Measurements from ENCODE around the gene FCGBP.

Gene FCGBP

DNA sequence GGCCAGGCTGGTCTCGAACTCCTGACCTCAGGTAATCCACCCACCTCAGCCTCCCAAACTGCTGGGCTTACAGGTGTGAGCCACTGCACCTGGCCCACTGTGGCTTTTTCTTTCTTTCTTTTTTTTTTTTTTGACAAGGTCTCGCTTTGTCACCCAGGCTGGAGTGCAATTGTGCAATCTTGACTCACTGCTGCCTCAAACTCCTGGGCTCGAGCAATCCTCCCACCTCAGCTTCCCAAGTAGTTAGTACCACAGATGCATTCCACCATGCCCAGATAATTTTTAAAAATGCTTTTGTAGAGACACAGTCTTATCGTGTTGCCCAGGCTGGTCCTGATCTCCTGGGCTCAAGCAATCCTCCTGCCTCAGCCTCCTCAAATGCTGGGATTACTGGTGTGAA, 12.1 kb upstream of the FCGBP start:
- no peak for DNase-seq (ENCODE audit: low spot score)

DNA sequence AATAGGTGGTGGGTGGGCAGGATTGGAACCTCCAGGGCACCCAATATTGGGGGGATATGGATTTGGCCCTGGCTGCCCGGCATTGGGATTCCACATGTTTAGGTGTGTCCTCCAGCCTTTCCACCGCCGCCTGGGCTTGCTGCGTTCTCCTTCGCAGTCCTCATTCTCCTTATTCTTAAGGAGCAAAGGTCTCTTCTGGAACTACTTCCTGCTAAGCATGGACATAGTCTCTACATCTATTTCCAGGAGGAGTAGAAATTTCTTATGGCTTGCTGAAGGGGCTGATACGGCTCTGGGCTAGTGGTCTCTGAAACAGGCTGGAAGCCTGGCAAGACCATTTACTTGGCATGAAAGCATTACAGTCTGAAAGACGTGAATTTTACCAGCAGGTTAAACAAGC, 9.2 kb upstream of the FCGBP start:
- no peak for DNase-seq (ENCODE audit: low spot score)

DNA sequence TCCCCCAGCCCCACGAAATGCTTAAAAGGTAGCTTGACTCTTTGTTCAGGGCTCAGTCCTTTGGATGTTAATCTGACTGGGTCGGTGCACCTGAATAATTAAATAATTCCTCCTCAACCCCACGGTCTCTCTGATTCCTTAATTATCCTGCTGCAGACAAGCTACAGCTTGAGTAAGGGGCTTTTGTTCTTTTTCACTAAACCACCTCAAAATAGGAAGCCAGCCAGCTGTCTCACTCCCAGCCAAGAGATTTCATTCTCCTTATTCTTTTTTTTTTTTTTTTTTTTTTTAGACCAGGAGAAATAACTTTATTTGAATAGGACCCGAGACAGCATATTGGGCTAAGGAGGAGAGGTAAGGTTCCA, 7.9 kb upstream of the FCGBP start:
- no peak for DNase-seq (ENCODE audit: low spot score)

DNA sequence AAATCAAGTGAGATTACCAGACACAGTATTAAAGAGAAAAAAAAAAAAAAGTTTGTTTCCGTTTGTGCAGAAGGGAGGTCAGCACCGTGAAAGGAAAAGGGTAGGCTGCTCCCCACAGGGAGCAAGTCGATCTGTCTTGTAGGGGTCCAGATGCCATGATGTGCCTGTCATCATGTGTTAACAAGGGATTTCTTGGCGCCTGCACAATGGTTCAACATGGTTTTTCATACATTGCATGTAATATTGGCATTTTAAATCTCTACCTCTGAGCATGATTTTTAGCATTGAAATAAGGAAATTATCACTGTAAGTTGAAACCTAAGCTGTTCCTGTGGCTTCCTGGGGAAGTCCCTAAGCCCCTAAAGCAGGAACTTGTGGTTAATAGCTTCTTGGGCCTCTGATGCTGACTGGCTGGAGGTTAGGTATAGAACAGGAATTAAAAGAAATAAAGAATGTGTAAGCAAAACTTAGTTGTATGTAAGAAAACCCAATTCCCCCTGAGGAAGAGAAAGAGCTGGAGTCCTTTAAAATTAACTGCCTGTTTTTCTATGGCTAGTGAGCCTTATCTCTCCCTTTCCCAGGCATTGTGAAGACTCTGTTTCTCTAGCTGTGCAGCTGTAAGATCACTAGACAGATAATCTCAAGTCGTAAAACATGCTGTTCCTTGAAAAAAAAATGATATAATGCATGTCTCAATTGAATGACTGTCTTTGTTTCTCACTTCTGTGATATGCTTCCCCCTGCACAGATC, 7.4 kb upstream of the FCGBP start:
- no peak for DNase-seq (ENCODE audit: low spot score)

DNA sequence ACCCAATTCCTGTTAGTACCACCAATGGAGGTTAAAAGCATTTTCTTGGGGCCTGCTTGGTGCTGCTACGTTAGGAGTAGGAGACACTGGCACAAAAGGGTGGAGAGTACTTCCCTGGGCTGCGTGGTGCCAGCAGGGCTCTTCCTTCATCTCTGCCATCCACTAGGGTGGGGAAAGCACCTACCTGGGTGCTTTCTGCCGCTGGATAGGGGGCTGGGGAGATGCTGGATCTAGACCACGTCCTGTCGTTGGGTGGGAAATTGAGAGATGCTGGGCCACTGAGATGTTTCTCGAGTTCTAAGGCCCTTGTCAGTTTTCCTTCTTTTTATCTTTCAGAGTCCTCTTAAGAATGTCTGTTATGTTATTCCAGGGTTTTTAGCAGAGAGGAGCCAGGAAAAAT, 6.7 kb upstream of the FCGBP start:
- DNase-seq (ENCODE audit: low spot score), result no peak

DNA sequence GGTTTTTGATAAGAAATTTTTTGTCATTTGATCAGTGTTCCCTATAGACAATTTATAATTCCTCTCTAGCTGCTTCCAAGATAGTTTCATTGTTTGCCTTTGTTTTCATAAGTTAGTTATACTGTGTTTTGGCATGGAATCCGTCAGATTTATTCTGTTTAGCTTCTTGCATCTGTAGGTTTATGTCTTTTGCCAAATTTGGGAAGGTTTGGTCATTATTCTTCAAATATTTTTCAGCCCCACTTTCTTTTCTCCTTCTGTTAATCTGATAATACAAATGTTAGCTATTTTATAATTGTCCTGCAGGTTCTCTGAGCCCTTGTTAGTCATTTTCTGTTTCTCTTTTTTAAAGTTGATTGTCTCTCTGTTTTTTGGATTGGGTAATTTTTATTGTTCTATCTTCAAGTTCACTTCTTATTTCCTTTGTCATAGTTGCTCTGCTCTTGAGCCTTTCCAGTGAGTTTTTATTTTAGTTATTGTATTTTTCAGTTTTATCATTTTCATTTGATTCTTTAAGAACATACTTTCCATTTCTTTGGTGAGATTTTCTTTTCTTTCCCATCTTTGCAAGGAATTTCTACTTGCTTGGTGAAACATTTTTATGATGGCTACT, 5.9 kb upstream of the FCGBP start:
- no peak for DNase-seq (ENCODE audit: low spot score)

DNA sequence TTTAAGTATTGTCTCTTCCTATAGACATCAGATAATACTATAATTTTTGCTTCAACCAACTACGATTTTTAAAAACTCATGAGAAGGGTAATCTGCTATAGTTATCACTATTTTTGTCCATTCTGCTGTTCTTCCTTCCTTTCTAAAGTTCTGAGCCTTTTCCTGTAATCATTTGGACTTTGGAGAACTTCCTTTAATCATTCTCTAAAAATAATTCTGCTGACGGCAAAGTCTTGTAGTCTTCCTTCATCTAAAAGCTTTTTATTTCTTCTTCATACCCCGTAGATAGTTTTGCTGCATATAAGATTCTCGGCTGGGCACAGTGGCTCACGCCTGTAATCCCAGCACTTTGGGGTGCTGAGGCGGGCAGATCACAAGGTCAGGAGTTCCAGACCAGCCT, 5.1 kb upstream of the FCGBP start:
- no peak for DNase-seq (ENCODE audit: low spot score)

DNA sequence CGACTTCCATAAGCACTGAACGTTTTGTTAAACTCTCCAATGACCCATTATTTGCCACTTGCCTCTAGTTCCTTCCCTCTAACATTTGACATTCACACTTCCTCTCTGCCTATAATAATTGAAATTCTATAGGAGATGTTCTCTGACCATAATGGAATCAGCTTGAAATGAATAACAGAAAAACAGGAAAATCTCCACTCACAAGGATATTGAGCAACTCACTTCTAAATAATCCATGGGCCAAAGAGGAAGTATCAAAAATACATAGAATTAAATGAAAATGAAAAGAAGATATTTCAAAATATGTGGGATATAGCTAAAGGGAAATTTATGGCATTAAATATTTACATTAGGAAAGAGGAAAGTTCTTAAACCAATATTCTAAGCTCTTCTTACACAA, 3.4 kb upstream of the FCGBP start:
- DNase-seq (ENCODE audit: low spot score), result no peak

DNA sequence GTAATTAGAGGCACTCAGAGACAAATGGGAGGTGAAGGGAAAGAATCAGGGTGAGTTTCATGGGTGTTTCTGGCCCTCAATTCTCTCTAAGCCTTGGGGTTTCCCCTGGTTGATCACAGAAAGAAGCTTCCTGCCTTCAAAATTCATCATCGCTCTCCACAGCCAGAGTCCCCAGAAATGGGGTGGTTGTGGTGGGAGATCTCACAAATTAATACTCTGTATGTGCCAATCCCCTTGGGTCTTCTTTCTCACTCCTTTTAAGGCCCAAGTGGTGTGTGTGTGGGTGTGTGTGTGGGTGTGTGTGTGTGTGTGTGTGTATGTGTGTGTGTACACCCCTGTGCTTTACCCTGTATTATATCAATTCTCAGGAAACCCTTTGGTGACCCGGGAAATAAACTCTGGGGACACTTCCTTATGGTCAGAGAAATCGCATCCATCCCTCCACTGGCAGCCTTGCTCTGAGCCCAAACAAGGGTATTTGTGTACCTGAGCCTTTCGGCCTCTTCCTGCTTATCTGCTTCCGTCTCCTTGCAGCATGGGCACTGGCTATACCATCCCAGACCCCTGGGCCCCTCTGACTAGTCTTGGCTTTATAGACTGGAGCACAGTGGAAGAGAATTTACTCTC, 2.8 kb upstream of the FCGBP start:
- DNase-seq (ENCODE audit: low spot score), result no peak

DNA sequence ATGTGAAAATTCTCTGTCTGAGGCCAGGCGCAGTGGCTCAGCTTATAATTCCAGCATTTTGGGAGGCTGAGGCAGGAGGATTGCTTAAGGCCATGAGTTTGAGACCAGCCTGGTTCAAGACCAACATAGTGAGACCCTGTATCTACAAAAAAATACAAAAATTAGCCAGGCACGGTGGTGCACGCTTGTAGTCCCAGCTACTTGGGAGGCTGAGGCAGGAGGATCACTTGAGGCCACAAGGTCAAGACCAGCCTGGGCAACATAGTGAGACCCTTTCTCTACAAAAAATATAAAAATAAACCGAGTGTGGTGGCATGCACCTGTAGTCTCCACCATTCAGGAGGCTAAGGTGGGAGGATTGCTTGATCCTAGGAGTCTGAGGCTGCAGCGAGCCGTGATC, 2.2 kb upstream of the FCGBP start:
- no peak for DNase-seq (ENCODE audit: low spot score)

DNA sequence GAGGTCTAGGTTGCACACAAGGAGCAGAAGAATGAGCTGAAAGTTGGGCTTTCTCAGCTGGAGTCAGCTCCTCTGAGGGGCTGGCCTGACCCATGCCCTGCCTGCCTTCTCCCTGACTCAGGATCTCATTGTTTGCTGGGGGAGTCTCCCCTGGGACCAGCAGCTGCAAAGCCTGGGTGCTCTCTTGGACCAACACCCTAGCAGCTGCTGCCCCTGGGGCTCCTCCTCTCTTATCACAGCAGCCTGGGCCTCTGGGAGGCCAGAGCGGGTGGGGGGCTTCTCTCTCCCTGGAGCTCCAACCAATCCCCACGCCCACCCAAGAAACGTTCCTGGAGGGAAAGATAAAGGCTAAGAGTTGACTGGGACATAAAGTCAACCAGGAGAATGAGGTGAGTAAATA, 1.6 kb upstream of the FCGBP start:
- no peak for DNase-seq (ENCODE audit: low spot score)

DNA sequence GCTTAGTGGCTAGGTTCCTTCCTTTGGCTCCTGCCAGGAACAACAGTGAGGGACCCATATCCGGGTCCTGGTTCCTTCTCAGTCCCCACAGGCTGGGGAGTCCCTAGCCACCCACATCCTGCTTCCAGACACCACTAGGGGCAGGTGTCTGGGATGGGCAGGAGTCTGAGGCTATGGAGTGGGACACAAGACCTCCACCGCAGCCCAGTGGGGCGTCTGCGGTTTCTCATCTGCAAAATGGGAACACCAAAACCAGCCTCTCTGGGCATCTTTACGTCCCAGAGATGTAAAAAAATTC, 879 bp upstream of the FCGBP start:
- no peak for DNase-seq (ENCODE audit: low spot score)

DNA sequence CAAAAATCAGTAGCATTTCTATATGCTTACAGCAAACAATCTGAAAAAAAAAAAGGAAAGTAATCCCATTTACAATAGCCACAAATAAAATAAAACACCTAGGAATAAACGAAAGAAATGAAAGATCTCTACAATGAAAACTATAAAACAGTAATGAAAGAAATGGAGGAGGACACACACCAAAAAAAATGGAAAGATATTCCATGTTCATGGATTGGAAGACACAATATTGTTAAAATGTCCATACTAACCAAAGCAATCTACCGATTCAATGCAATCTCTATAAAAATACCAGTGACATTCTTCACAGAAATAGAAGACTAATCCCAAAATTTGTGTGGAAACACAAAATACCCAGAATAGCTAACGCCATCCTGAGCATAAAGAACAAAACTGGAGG, 4.7 kb downstream of the FCGBP start:
- no peak for DNase-seq (ENCODE audit: low spot score)

DNA sequence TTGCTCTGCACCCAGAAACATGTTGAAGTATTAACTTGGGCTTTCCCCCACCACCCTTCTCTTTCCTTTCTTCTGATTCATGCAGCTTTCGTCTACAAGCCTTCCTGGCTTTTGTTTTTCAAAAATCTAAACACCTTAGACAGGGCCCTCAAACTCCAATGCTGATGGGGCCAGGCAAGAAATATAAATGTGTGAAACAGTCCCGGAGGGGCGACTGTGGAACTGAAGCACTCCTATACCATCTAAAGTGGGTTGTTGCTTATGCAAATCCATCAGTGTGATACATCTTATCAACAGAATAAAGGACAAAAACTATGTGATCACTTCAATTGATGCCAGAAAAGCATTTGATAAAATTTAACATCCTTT, 6.1 kb downstream of the FCGBP start:
- DNase-seq (ENCODE audit: low spot score), result no peak

DNA sequence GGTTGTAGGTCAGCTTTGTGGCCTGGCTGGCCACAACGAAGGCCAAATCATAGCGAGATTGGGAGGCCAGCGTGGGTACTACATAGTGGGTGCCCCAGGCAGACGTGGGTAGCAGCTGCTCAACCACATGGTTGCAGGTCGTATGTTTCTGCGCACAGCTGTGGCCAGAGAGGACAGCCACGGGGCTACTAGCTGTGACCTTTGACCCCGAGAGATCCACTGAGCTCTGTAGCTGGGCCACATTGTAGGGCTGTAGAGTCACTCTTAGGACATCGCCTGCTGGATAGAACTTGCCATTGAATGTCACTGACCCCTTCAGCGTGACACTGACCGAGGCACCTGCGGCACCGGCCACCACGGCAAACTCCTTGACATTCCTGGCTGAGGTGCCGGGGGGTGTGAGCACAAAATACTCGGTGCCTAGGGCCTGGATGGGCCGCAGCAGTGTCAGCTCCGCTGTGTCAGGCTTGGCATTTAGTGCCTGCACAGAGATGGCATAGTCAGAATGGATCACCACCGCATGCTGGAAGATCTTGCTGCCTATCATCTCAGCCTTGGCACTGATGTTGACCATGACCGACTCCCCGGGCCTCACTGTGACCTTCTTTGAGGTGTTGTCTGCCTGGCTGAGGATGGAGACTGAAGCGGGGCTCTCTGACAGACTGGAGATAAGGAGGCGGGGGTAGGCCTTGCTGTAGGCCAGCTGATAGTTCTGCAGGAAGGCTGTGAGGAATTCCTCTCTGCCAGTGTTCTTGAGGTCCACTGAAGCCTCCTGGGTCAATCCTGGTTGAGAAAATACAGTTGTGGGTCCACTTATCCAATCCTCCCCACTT, 6.7 kb downstream of the FCGBP start:
- no peak for DNase-seq (ENCODE audit: low spot score)

DNA sequence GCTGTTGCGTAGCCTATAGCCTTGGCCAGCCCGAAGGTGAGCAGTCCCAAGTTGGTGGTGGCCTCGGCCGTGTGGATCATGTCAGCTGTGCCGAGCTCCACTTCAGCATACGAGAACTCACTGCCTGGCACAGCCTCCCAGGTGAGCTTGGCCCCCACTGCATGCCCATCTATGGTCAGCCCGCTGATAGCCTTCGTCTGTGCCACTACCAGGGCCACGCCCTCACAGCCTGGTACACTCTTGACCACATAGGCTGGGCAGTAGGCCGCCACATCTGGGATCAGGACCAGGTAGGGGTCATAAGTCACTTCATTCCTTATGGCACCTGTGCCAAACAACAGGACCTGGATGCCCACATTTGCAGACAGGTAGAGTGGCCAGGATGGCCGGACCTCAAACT, 7.4 kb downstream of the FCGBP start:
- DNase-seq (ENCODE audit: low spot score), result no peak

DNA sequence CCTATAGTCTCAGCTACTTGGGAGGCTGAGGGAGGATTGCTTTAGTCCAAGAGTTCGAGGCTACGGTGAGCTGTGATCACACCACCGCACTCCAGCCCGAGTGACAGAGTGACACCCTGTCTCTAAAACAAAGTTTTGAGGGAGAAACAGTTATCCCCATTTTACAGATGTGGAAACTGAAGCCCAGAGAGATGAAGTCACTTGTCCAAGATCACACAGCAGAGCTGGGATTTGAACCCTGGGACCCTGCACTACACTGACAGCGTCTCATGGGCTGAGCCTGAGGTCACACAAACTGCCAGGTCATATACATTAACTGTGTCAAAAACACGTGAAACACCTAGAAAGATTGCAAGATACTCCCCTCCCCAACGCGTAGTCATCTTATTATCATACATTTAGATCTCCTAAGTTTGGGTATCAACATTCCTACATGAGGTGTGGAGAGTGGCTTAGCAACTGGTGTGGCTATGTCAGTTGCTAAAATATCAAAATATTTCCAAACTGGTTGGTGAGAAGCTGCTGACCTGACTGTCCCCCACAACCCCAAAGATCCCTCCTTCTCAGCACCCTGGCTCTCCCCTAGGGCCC, 8.2 kb downstream of the FCGBP start:
- no peak for DNase-seq (ENCODE audit: low spot score)

DNA sequence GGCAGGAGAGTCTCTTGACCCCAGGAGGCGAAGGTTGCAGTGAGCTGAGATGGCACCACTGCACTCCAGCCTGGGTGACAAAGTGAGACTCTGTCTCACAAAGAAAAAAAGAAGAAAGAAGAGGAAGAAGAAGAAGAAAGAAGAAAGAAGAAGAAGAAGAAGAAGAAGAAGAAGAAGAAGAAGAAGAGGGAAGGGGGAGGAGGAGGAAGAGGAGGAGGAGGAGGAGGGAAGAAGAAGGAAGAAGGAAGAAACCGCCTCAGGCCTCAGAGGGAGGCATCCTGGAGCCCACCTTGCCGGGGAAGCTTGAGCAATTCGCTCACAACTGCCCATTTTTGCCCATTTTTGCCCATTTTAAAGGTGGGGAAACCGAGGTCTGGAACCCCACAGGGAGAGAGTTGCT, 9.5 kb downstream of the FCGBP start:
- no peak for DNase-seq (ENCODE audit: low spot score)

DNA sequence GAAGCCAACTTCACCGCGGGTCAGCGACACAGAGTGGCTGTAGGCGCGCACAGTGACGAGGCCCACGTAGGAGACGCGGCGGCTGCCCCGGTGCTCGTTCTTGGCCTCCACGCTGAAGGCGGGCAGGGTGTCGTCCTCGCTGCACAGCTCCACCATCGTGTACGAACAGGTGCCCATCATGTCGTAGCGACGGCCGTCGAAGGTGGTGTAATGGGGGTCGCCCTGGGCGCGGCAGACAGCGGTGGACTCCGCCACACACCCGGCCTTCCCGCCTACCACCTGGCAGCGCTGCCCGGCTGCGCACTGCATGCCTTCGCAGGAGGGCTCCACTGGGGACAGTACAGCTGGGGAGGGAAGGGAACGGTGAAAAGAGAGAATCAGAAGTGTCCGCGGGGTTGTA, 10.0 kb downstream of the FCGBP start:
- no peak for DNase-seq (ENCODE audit: low spot score)

DNA sequence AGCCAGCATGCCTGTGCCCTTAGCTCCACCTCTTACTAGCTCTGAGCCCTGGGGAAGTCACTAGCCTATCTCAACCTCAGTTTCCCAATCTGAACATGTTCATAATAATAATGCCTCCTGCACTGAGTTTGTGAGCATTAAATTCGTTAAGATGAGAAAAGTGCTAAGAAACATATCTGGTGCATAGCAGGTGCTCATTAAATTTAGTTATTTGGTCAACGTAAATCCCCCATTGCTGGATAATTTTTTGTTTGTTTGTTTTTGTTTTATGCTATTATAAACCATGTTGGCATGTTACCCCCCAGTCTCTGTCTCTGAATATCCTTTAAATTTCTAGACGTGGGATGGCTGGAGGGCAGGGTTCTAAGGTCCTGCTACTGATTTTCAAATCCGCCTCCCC, 10.6 kb downstream of the FCGBP start:
- no peak for DNase-seq (ENCODE audit: low spot score)

DNA sequence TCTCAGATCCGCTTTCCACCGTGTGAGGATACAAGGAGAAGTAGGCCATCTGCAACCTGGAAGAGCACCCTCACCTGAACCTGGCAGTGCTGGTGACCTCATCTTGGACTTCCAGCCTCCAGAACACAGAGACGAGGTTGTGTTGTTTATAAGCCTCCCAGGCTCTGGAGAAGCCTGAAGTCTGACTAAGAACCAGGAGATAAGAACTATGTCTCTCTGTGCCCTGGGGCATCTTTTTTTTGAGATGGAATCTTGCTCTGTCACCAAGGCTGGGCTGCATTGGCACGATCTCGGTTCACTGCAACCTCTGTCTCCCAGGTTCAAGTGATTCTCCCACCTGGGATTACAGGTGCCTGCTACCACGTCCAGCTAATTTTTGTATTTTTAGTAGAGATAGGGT, 14.5 kb downstream of the FCGBP start:
- DNase-seq (ENCODE audit: low spot score), result no peak

DNA sequence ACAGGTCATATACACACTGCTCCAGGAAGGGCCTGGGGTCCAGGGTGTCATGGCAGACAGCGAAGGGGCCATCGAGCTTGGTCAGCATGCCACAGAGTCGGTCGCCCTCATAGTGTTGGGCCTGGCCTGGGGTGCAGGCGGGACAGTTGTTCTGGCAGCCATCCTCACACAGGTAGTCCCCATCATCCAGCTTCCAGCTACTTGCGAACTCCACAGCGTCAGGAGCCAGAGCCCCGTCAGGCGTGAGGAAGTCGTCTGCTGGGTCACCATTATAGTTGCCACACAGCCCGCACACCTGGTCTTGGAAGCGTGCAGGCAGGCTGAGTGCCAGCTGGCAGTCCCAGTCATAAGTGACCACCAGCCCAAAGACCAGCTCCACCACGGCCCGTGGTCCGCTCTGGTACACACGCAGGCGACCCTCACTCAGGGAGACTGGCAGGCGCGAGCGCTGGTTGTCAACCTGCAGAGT, 16.2 kb downstream of the FCGBP start:
- DNase-seq (ENCODE audit: low spot score), result no peak
